ENCODE results near the gene DSN1.
A peak's percentile ranks its signal among the peaks of the same experiment; 100 is the strongest.
"Not testable (repeated sequence)": the region's sequence is repeated elsewhere in the genome, so short reads cannot be mapped to it uniquely, and the experiment has no call there.

The DSN1 gene

GRCh38 chr20:36773597-36774390 lies at the start of gene DSN1:
Gene DSN1, minus strand, starts transcription at chr20:36773763. Its CDS starts 2,305 bp downstream, at chr20:36771458.
- peak; percentile 99 for DNase-seq (ENCODE audit: low spot score)

GRCh38 chr20:36823121-36823520 lies 49.6 kb upstream of the DSN1 start:
- DNase-seq (ENCODE audit: low spot score) = no peak

GRCh38 chr20:36821964-36822437 lies 48.4 kb upstream of the DSN1 start:
- peak; percentile 52 for DNase-seq (ENCODE audit: low spot score)

GRCh38 chr20:36820928-36821327 lies 47.4 kb upstream of the DSN1 start:
- DNase-seq (ENCODE audit: low spot score) = no peak

- DNase-seq (ENCODE audit: low spot score) = no peak
These were observed 46.5 kb upstream of the DSN1 start for GRCh38 chr20:36820073-36820472.

GRCh38 chr20:36819659-36820058 lies 46.1 kb upstream of the DSN1 start:
- DNase-seq (ENCODE audit: low spot score) = no peak

GRCh38 chr20:36818861-36819260 lies 45.3 kb upstream of the DSN1 start:
- no peak for DNase-seq (ENCODE audit: low spot score)

- no peak for DNase-seq (ENCODE audit: low spot score)
These were observed 44.6 kb upstream of the DSN1 start for GRCh38 chr20:36818185-36818584.

GRCh38 chr20:36817496-36817895 lies 43.9 kb upstream of the DSN1 start:
- no peak for DNase-seq (ENCODE audit: low spot score)

GRCh38 chr20:36815454-36816091 lies 42.0 kb upstream of the DSN1 start:
- DNase-seq (ENCODE audit: low spot score) = no peak

GRCh38 chr20:36812594-36813463 lies 39.3 kb upstream of the DSN1 start:
- DNase-seq (ENCODE audit: low spot score) = no peak

- DNase-seq (ENCODE audit: low spot score) = peak; percentile 68
These were observed 35.0 kb upstream of the DSN1 start for GRCh38 chr20:36808317-36809257.

GRCh38 chr20:36806049-36806448 lies 32.5 kb upstream of the DSN1 start:
- no peak for DNase-seq (ENCODE audit: low spot score)

GRCh38 chr20:36805396-36805795 lies 31.8 kb upstream of the DSN1 start:
- no peak for DNase-seq (ENCODE audit: low spot score)

- no peak for DNase-seq (ENCODE audit: low spot score)
These were observed 30.9 kb upstream of the DSN1 start for GRCh38 chr20:36804425-36804824.

GRCh38 chr20:36802326-36803222 lies 29.0 kb upstream of the DSN1 start:
- peak; percentile 32 for DNase-seq (ENCODE audit: low spot score)

GRCh38 chr20:36800410-36800809 lies 26.8 kb upstream of the DSN1 start:
- no peak for DNase-seq (ENCODE audit: low spot score)

- DNase-seq (ENCODE audit: low spot score) = not testable (repeated sequence)
These were observed 25.8 kb upstream of the DSN1 start for GRCh38 chr20:36799313-36799712.

- DNase-seq (ENCODE audit: low spot score) = no peak
These were observed 23.3 kb upstream of the DSN1 start for GRCh38 chr20:36796875-36797274.

GRCh38 chr20:36796117-36796516 lies 22.6 kb upstream of the DSN1 start:
- no peak for DNase-seq (ENCODE audit: low spot score)
